HepG2 (cell line): ENCODE measurements around the gene TUBA4A. TPM values are rescaled to one million over a fixed set of nuclear protein-coding genes. Genes with fewer than 3 reads are reported as not detected.
A peak's percentile ranks its signal among the peaks of the same experiment; 100 is the strongest.

Experiments
- ATAC-seq: fragments of 200-7000 bp; cut with Tn5 transposase; 3 replicates; pipeline ENCODE4 v1.9.1; 2020; ENCODE audit warnings: mild to moderate bottlenecking, moderate library complexity
- BruUV-seq: library from RNA; stranded (reverse); fragments of 400-500 nt; replicated peaks from 2 replicates; lab custom pipeline; 2021; lab: Mats Ljungman, UMichigan
- CTCF ChIA-PET: fragments of 300-600 bp; formaldehyde crosslinking; extraction: SDS; loops from one replicate; lab custom pipeline; 2021; ENCODE audit warnings: low total read pairs, inconsistent platforms, low intra/inter-chr PET ratio; lab: Yijun Ruan, JAX
- POLR2A ChIA-PET: fragments of 350-600 bp; sonication (Branson Sonifier 250); formaldehyde crosslinking; loops from one replicate; lab custom pipeline; 2020; ENCODE audit warnings: antibody characterized with exemption, inconsistent platforms; lab: Yijun Ruan, JAX
- DNase-seq: peaks from one replicate; pipeline ENCODE4 v3.0.0-alpha.2; 2015; ENCODE audit warnings: low spot score
- FAIRE-seq: peaks from 3 replicates; lab custom pipeline; 2011; peaks lifted over from hg19 to GRCh38; lab: Jason Lieb, UNC
- H2AFZ ChIP-seq: one replicate; pipeline ENCODE4 v1.6.1; 2011; ENCODE audit warnings: low read length, inconsistent platforms
- H3K27ac ChIP-seq: fragments of 300-600 bp; 3 replicates; pipeline ENCODE4 v1.8.0; 2011; ENCODE audit warnings: mixed run types, mild to moderate bottlenecking, mixed read lengths, low read length, inconsistent platforms; ENCODE audit not compliant: insufficient read depth; ENCODE audit errors: extremely low read length
- H3K27me3 ChIP-seq, 2 experiments: fragments of 200-600 bp in 1 of 2; 2 replicates in 1 of 2; 3 replicates in 1 of 2; pipeline versions ENCODE4 v1.6.0 to v1.8.0; 2011; ENCODE audit warnings: low read length in 2 of 2, mild to moderate bottlenecking in 2 of 2, moderate library complexity in 2 of 2, inconsistent platforms in 1 of 2; ENCODE audit not compliant: insufficient read depth in 2 of 2, control insufficient read depth in 1 of 2
- H3K36me3 ChIP-seq, 2 experiments: fragments of 200-600 bp in 1 of 2; replicated peaks in 1 of 2; 2 replicates in 1 of 2; 3 replicates in 1 of 2; pipeline versions ENCODE4 v1.5.1 to v1.8.0; 2011; ENCODE audit warnings: low read length in 2 of 2, inconsistent platforms in 1 of 2; ENCODE audit not compliant: insufficient read depth in 2 of 2, control insufficient read depth in 1 of 2
- H3K4me1 ChIP-seq: 2 replicates; pipeline ENCODE4 v1.5.1; 2012; ENCODE audit warnings: low read length, inconsistent platforms; ENCODE audit not compliant: insufficient read depth
- H3K4me2 ChIP-seq: 2 replicates; pipeline ENCODE4 v1.6.0; 2011; ENCODE audit warnings: low read depth, low read length, inconsistent platforms
- H3K4me3 ChIP-seq, 3 experiments: fragments of 200-600 bp in 1 of 3; sonication (generic), shearing (Covaris generic) in 1 of 3; replicated peaks in 1 of 3; 2 replicates each; pipeline ENCODE4 v1.5.1; 2011 to 2016; ENCODE audit warnings: low read length in 3 of 3, inconsistent platforms in 2 of 3, low read depth in 2 of 3, mild to moderate bottlenecking in 2 of 3, control low read depth in 1 of 3, mixed read lengths in 1 of 3; ENCODE audit not compliant: insufficient read depth in 1 of 3
- H3K79me2 ChIP-seq: one replicate; pipeline ENCODE4 v1.6.1; 2011; ENCODE audit warnings: low read length, inconsistent platforms; ENCODE audit not compliant: insufficient read depth
- H3K9ac ChIP-seq: 2 replicates; pipeline ENCODE4 v1.6.0; 2011; ENCODE audit warnings: mild to moderate bottlenecking, low read depth, low read length, inconsistent platforms; ENCODE audit not compliant: insufficient read depth
- H3K9me3 ChIP-seq: 2 replicates; pipeline ENCODE4 v1.5.1; 2012; ENCODE audit warnings: mild to moderate bottlenecking, low read length
- H4K20me1 ChIP-seq: 2 replicates; pipeline ENCODE4 v1.6.0; 2011; ENCODE audit warnings: inconsistent platforms, mild to moderate bottlenecking, low read length, moderate library complexity; ENCODE audit not compliant: insufficient read depth
- ARNTL ChIP-seq: sonication (generic); formaldehyde crosslinking; IDR thresholded peaks from 2 replicates; pipeline ENCODE4 v1.4.0; 2020; ENCODE audit warnings: mild to moderate bottlenecking, missing genetic modification reagents
- EED ChIP-seq: sonication (generic); formaldehyde crosslinking; IDR thresholded peaks from 2 replicates; pipeline ENCODE4 v1.5.0; 2020; ENCODE audit warnings: mild to moderate bottlenecking, missing genetic modification reagents
- NFKB2 ChIP-seq: sonication (generic); formaldehyde crosslinking; IDR thresholded peaks from 2 replicates; pipeline ENCODE4 v1.4.0; 2020; ENCODE audit warnings: missing genetic modification reagents, borderline replicate concordance
- TBP ChIP-seq: sonication (generic); formaldehyde crosslinking; IDR thresholded peaks from 2 replicates; pipeline ENCODE4 v1.5.0; 2020; ENCODE audit warnings: missing genetic modification reagents
- ZFP91 ChIP-seq: sonication (generic); formaldehyde crosslinking; IDR thresholded peaks from 2 replicates; pipeline ENCODE4 v1.9.0; 2022; ENCODE audit warnings: missing genetic modification reagents, mild to moderate bottlenecking, borderline replicate concordance
- ZNF574 ChIP-seq: sonication (generic); formaldehyde crosslinking; IDR thresholded peaks from 2 replicates; pipeline ENCODE4 v1.4.0; 2020; ENCODE audit warnings: missing genetic modification reagents
- whole genome bisulfite sequencing: methylation state at CpG from one replicate; pipeline ENCODE4 v1.1.6; 2017; ENCODE audit warnings: low lambda C conversion rate; 5-methylcytosine and 5-hydroxymethylcytosine counted together
- in situ Hi-C: cut with HindIII; loops from 2 replicates; pipeline ENCODE4 v1.10.0; 2017; ENCODE audit warnings: low pct_unique_long_range_greater_than_20kb; ENCODE audit not compliant: extremely low pct_ligation_motif_present
- intact Hi-C: fragments of 100-400 bp; cut with micrococcal nuclease; formaldehyde crosslinking; loops from one replicate; pipeline ENCODE4 v1.10.0; 2022; ENCODE audit not compliant: unreplicated experiment
- polyA plus RNA-seq, 8 experiments: library from polyadenylated mRNA; depleted of rRNA in 3 of 8; stranded (reverse) in 7 of 8; unstranded in 1 of 8; fragments of >200 nt; fragmentation: Illumina TruSeq in 4 of 8; extraction: Trizol in 4 of 8; gene quantifications; 2 replicates each; pipeline versions ENCODE4 v1.2.1 to v1.2.3, GENCODE V29; 2011 to 2016; ENCODE audit warnings: low read depth in 4 of 8, missing spikeins in 1 of 8, mixed read lengths in 1 of 8; ENCODE audit not compliant: insufficient read depth in 1 of 8
- total RNA-seq, 5 experiments: library from RNA; depleted of rRNA; stranded (reverse); fragments of >200 nt; fragmentation: Illumina TruSeq; extraction: Trizol; gene quantifications; 2 replicates each; pipeline ENCODE4 v1.2.3, GENCODE V29; 2016; ENCODE audit warnings: low read depth in 1 of 5
- TF ChIP-seq, protein P1 (sequence below): sonication (generic); formaldehyde crosslinking; IDR thresholded peaks from 2 replicates; pipeline ENCODE4 v1.4.0; 2020; ENCODE audit warnings: missing genetic modification reagents

Gene TUBA4A
- total and polyA plus RNA-seq, 2 of the 13 experiments (the other 11 are each of a cell fraction or from before 2014, with no cell fraction given): 1.3 to 12.7 TPM

GRCh38 chr2:219228041-219228910 is 25.4 kb downstream of the TUBA4A start (continued):
- peak; percentile 41; the same call in 1 of the 2 replicates for TF ChIP-seq ZNF574
- TF ChIP-seq ARNTL (CRISPR knock-in tag): 0 out of 2 replicates have a peak, but pooled peaks have one; percentile 12
- TF ChIP-seq EED (CRISPR knock-in tag): 0 out of 2 replicates have a peak, but pooled peaks have one; percentile 3
- TF ChIP-seq NFKB2: peak; percentile 35; the same call in 1 of the 2 replicates
- TF ChIP-seq, protein P1, sequence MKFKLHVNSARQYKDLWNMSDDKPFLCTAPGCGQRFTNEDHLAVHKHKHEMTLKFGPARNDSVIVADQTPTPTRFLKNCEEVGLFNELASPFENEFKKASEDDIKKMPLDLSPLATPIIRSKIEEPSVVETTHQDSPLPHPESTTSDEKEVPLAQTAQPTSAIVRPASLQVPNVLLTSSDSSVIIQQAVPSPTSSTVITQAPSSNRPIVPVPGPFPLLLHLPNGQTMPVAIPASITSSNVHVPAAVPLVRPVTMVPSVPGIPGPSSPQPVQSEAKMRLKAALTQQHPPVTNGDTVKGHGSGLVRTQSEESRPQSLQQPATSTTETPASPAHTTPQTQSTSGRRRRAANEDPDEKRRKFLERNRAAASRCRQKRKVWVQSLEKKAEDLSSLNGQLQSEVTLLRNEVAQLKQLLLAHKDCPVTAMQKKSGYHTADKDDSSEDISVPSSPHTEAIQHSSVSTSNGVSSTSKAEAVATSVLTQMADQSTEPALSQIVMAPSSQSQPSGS (CRISPR knock-in tag): 0 out of 2 replicates have a peak, but pooled peaks have one; percentile 33
- TF ChIP-seq, all 625 proteins: peak for 26

DNA sequence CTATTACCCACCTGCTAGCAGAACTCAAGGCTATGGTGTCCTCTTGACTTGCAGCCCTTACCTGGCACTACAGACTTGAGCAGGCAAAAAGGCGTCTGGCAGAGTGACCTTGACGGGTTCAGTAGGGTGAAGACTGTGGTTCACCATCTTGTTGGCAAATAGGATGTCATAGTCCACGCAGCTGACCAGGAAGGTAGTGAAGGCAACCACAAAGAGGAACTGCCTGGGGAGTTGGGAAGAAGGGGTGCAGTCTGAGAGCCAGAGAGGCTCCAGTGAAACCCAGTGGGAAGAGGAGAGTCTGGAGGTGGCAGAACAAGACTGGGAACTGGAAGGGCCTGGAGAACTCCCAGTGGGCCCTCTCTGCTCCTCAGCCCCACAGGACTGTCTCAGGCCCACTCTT is 28.4 kb downstream of the TUBA4A start:
- ChIA-PET POLR2A (no interaction called here), CTCF (no interaction called here)
- no peak for DNase-seq
- Histone ChIP-seq H3K27ac (no peak overlapping the region), H3K9me3 (no peaks in the 10 kb centered on the region), H3K4me2 (no peak overlapping the region), H3K9ac (no peak overlapping the region), H3K27me3 (no peaks in the 10 kb centered on the region; a peak in 1 of 5 replicates), H3K79me2 (peaks cover 32% of the 10 kb centered on the region), H3K4me3 (no peak overlapping the region), H2AFZ (no peak overlapping the region), H4K20me1 (no peaks in the 10 kb centered on the region), H3K4me1 (peaks cover 17% of the 10 kb centered on the region), H3K36me3 (peaks cover 35 to 64% of the 10 kb centered on the region in 2 experiments)
- FAIRE-seq: no peak
- no TSS peak for BruUV-seq
- 94% methylated on average over 3 of the region's 3 CpGs for WGBS
- intact Hi-C loops (no loop called here), in situ Hi-C loops (no loop called here)
- ATAC-seq: no peak
- TF ChIP-seq TBP (CRISPR knock-in tag) (no peak), ZFP91 (CRISPR knock-in tag) (0 out of 2 replicates have a peak, but pooled peaks have one; percentile 30)
